HG03565 (cell line): ENCODE measurements around the gene CCDC70.

Source experiments
- ATAC-seq: cut with Tn5 transposase; IDR thresholded peaks from one replicate; pipeline ENCODE4 v1.9.1; 2021; ENCODE audit warnings: mild to moderate bottlenecking, moderate library complexity; ENCODE audit not compliant: unreplicated experiment

CCDC70 gene

GRCh38 chr13:51828730-51829567 lies 32.8 kb upstream of the CCDC70 start:
- no peak for ATAC-seq

- ATAC-seq: no peak
These were observed 32.2 kb upstream of the CCDC70 start for GRCh38 chr13:51829568-51829899.

- ATAC-seq: no peak
These were observed 30.2 kb upstream of the CCDC70 start for GRCh38 chr13:51831519-51831918.

GRCh38 chr13:51832471-51833152 lies 29.2 kb upstream of the CCDC70 start:
- peak; percentile 45 for ATAC-seq

- ATAC-seq: no peak
These were observed 27.8 kb upstream of the CCDC70 start for GRCh38 chr13:51833980-51834379.

GRCh38 chr13:51834581-51835171 lies 27.1 kb upstream of the CCDC70 start:
- no peak for ATAC-seq

- no peak for ATAC-seq
These were observed 24.8 kb upstream of the CCDC70 start for GRCh38 chr13:51837016-51837415.

- no peak for ATAC-seq
These were observed 23.4 kb upstream of the CCDC70 start for GRCh38 chr13:51838240-51838846.

GRCh38 chr13:51839711-51840540 lies 21.8 kb upstream of the CCDC70 start:
- no peak for ATAC-seq

- ATAC-seq: no peak
These were observed 20.9 kb upstream of the CCDC70 start for GRCh38 chr13:51840917-51841316.

GRCh38 chr13:51841732-51842131 lies 20.0 kb upstream of the CCDC70 start:
- no peak for ATAC-seq

- no peak for ATAC-seq
These were observed 18.2 kb upstream of the CCDC70 start for GRCh38 chr13:51843529-51843928.

- peak; percentile 46 for ATAC-seq
These were observed 16.8 kb upstream of the CCDC70 start, which contains the start of gene TMEM272 for GRCh38 chr13:51844862-51845573. TSS of gene TMEM272 (minus strand) at chr13:51845177. CDS start at chr13:51838530, 6,647 bp downstream.

GRCh38 chr13:51845574-51846318 lies 16.0 kb upstream of the CCDC70 start:
- no peak for ATAC-seq

- ATAC-seq: no peak
These were observed 15.0 kb upstream of the CCDC70 start for GRCh38 chr13:51846756-51847155.

GRCh38 chr13:51848674-51849073 lies 13.1 kb upstream of the CCDC70 start:
- ATAC-seq: no peak

GRCh38 chr13:51849145-51850101 lies 12.3 kb upstream of the CCDC70 start:
- ATAC-seq: no peak
